ENCODE data around the gene KRTAP4-9.
"Not testable (repeated sequence)": the region's sequence is repeated elsewhere in the genome, so short reads cannot be mapped to it uniquely, and the experiment has no call there.

Gene KRTAP4-9

DNA sequence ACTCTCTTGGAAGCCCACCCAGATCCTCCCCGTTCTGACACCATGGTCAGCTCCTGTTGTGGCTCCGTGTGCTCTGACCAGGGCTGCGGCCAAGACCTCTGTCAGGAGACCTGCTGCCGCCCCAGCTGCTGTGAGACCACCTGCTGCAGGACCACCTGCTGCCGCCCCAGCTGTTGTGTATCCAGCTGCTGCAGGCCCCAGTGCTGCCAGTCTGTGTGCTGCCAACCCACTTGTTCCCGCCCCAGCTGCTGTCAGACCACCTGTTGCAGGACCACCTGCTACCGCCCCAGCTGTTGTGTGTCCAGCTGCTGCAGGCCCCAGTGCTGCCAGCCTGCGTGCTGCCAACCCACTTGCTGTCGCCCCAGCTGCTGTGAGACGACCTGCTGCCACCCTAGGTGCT lies at the start of gene KRTAP4-9:
KRTAP4-9 (plus strand) TSS at position 43 of the 400 bp plus-strand sequence; CDS start at position 43, 0 bp downstream.
- H3K27ac Mint-ChIP-seq; DNase-seq; H3K36me3 Mint-ChIP-seq (ENCODE audit: low read depth); H3K9me3 Mint-ChIP-seq; H3K4me3 Mint-ChIP-seq; H3K4me1 Mint-ChIP-seq; H3K27me3 Mint-ChIP-seq (ENCODE audit: low read depth, poor library complexity): not testable (repeated sequence)

- no peak for TF ChIP-seq CTCF (IDR thresholded peaks at IDR 0.05)
- no peak for DNase-seq
- Mint-ChIP-seq H3K27ac (no peak overlapping the region), H3K4me3 (no peak overlapping the region), H3K4me1 (peaks cover 11% of the 10 kb centered on the region), H3K27me3 (ENCODE audit: low read depth, poor library complexity) (no peaks in the 10 kb centered on the region), H3K36me3 (ENCODE audit: low read depth) (no peaks in the 10 kb centered on the region), H3K9me3 (peaks cover 17% of the 10 kb centered on the region)
Observed at GRCh38 chr17:41057547-41057946, 47.6 kb upstream of the KRTAP4-9 start.

- H3K36me3 Mint-ChIP-seq (ENCODE audit: low read depth) = no peaks in the 10 kb centered on the region
- DNase-seq = no peak
- no peak overlapping the region for H3K4me3 Mint-ChIP-seq
- peaks cover 5% of the 10 kb centered on the region for H3K9me3 Mint-ChIP-seq
- H3K4me1 Mint-ChIP-seq = peaks cover 11% of the 10 kb centered on the region
- TF ChIP-seq CTCF (IDR thresholded peaks at IDR 0.05) = no peak
- H3K27ac Mint-ChIP-seq = no peak overlapping the region
- no peaks in the 10 kb centered on the region for H3K27me3 Mint-ChIP-seq (ENCODE audit: low read depth, poor library complexity)
Observed at GRCh38 chr17:41058741-41059140, 46.4 kb upstream of the KRTAP4-9 start.

DNA sequence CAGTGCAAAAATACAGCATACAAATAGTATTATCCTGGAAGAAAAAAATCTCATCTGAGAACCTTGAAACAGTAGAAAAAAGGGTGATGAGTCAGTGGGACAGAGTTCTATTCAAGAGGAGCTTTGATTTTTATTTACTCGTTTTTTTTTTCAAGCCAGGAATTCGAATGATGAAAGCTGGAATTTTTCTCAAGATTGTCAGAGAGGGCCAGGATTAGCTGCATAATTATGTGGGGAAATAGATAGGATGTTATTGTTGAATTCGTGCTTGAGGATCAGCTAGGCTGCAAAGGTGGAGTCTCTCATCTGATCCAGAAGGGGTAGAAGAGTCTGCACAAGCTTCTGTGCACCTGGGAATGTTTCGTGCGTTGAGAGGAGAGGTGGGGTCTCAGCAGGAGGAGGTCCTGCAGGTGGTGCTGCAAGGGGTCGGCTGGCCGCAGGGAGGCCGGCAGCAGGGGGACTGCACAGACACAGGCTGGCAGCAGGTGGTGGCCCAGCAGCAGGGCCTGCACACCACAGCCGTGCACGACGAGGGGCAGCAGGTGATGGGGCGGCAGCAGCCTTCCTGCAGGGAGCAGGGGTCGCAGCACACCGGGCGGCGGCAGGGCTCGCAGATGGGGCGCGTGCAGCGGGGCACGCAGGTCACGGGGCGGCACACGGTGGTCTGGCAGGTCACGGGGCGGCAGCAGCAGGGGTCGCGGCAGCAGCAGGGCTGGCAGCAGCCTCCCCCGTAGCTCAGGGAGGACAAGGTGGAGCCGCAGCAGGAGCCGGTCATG lies 45.7 kb upstream of the KRTAP4-9 start:
- H3K4me1 Mint-ChIP-seq = peaks cover 11% of the 10 kb centered on the region
- not testable (repeated sequence) for H3K9me3 Mint-ChIP-seq; H3K4me3 Mint-ChIP-seq; H3K36me3 Mint-ChIP-seq (ENCODE audit: low read depth); DNase-seq; H3K27me3 Mint-ChIP-seq (ENCODE audit: low read depth, poor library complexity)
- H3K27ac Mint-ChIP-seq = peak overlapping the region; percentile 10

- no peak for TF ChIP-seq CTCF (IDR thresholded peaks at IDR 0.05)
- peaks cover 11% of the 10 kb centered on the region for H3K4me1 Mint-ChIP-seq
- peaks cover 4% of the 10 kb centered on the region for H3K27me3 Mint-ChIP-seq (ENCODE audit: low read depth, poor library complexity)
- H3K27ac Mint-ChIP-seq = peak within 1 kb of the TSS; percentile 18
- no peaks in the 10 kb centered on the region for H3K36me3 Mint-ChIP-seq (ENCODE audit: low read depth)
- H3K9me3 Mint-ChIP-seq = peaks cover 4% of the 10 kb centered on the region
- H3K4me3 Mint-ChIP-seq = no peak within 1 kb of the TSS
- no peak for DNase-seq
Observed at GRCh38 chr17:41060052-41060604, 45.1 kb upstream of the KRTAP4-9 start, which contains the start of gene KRTAP2-3. KRTAP2-3 (minus strand) TSS chr17:41060114; CDS start chr17:41060050, 64 bp downstream.

DNA sequence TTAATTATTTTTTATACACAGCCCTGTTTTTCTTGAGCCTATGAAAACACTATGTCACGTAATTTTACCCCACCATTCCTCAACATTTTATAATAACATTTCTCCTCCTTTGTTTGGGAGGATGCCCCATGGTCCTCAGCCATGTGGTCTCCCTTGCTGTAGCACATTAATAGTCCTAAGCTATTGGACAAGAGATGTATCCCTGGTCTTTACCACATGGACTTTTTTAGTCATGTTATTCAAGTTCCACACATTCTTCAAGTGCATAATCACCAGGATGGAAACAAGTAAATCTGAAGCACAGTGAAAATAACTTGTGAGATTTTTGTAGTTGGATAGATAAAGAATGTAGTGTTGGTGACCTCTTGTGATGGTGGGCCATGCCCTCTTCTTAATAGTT lies 43.2 kb upstream of the KRTAP4-9 start:
- Mint-ChIP-seq H3K9me3 (peaks cover 4% of the 10 kb centered on the region), H3K4me1 (peaks cover 11% of the 10 kb centered on the region), H3K27me3 (ENCODE audit: low read depth, poor library complexity) (peaks cover 4% of the 10 kb centered on the region), H3K27ac (no peak overlapping the region), H3K4me3 (no peak overlapping the region), H3K36me3 (ENCODE audit: low read depth) (no peaks in the 10 kb centered on the region)
- no peak for DNase-seq
- TF ChIP-seq CTCF (IDR thresholded peaks at IDR 0.05) = no peak

- no peak for TF ChIP-seq CTCF (IDR thresholded peaks at IDR 0.05)
- Mint-ChIP-seq H3K36me3 (ENCODE audit: low read depth) (no peaks in the 10 kb centered on the region), H3K27me3 (ENCODE audit: low read depth, poor library complexity) (peaks cover 4% of the 10 kb centered on the region), H3K9me3 (no peaks in the 10 kb centered on the region), H3K27ac (no peak overlapping the region), H3K4me3 (no peak overlapping the region), H3K4me1 (peaks cover 11% of the 10 kb centered on the region)
- no peak for DNase-seq
Observed at GRCh38 chr17:41063449-41063848, 41.7 kb upstream of the KRTAP4-9 start.
